Calu3 (cell line): ENCODE measurements around the gene MAML3. TPM values are rescaled to one million over a fixed set of nuclear protein-coding genes. Genes with fewer than 3 reads are reported as not detected.

Source experiments
- BruUV-seq: library from RNA; stranded (reverse); fragments of 400-500 nt; replicated peaks from 2 replicates; lab custom pipeline; 2021; lab: Mats Ljungman, UMichigan
- CTCF ChIA-PET: fragments of 300-600 bp; sonication (Branson Sonifier 250); formaldehyde crosslinking; loops from one replicate; lab custom pipeline; 2022; ENCODE audit warnings: antibody characterized with exemption; lab: Charles Lee
- DNase-seq: peaks from one replicate; pipeline ENCODE4 v3.0.0; 2022
- H3K27ac Mint-ChIP-seq: one replicate; pipeline ENCODE4 v1.8.0; 2022; ENCODE audit warnings: mixed read lengths; ENCODE audit not compliant: unreplicated experiment
- H3K27me3 Mint-ChIP-seq: one replicate; pipeline ENCODE4 v1.8.0; 2022; ENCODE audit warnings: mixed read lengths; ENCODE audit not compliant: unreplicated experiment
- H3K36me3 Mint-ChIP-seq: one replicate; pipeline ENCODE4 v1.8.0; 2022; ENCODE audit warnings: mild to moderate bottlenecking, moderate library complexity, mixed read lengths; ENCODE audit not compliant: insufficient read depth, unreplicated experiment
- H3K4me1 Mint-ChIP-seq: one replicate; pipeline ENCODE4 v1.8.0; 2022; ENCODE audit warnings: mild to moderate bottlenecking, low read depth, mixed read lengths; ENCODE audit not compliant: unreplicated experiment
- H3K4me3 Mint-ChIP-seq: one replicate; pipeline ENCODE4 v1.8.0; 2022; ENCODE audit warnings: mild to moderate bottlenecking, low read depth, moderate library complexity, mixed read lengths; ENCODE audit not compliant: unreplicated experiment
- H3K9me3 Mint-ChIP-seq: one replicate; pipeline ENCODE4 v1.8.0; 2022; ENCODE audit warnings: low read depth, mixed read lengths; ENCODE audit not compliant: unreplicated experiment
- CTCF ChIP-seq: fragments of 200-600 bp; IDR thresholded peaks from one replicate; pipeline ENCODE4 v1.8.0; 2022; ENCODE audit warnings: antibody characterized with exemption; ENCODE audit not compliant: unreplicated experiment
- intact Hi-C: fragments of 100-400 bp; cut with micrococcal nuclease; formaldehyde crosslinking; loops from one replicate; pipeline ENCODE4 v1.10.0; 2022; ENCODE audit not compliant: unreplicated experiment
- total RNA-seq: library from RNA; stranded (reverse); gene quantifications from 2 replicates; pipeline ENCODE4 v1.2.3, GENCODE V29; 2022

The MAML3 gene
- total RNA-seq, 1 experiment from 2014 or later = 4.0 TPM

GRCh38 chr4:140096483-140096861 lies 57.5 kb downstream of the MAML3 start:
- no peak for DNase-seq
- no peaks in the 10 kb centered on the region for H3K9me3 Mint-ChIP-seq
- intact Hi-C loops = loop anchor here (5.0 kb wide), 2 partner anchors 36 to 56 kb away; partner anchors contain the start of gene MAML3
- BruUV-seq = no TSS peak
- peaks cover 57% of the 10 kb centered on the region for H3K4me1 Mint-ChIP-seq
- CTCF ChIA-PET = no interaction called here
- H3K27me3 Mint-ChIP-seq = no peaks in the 10 kb centered on the region
- H3K27ac Mint-ChIP-seq = peak overlapping the region; percentile 26
- no peak for TF ChIP-seq CTCF
- no peak overlapping the region for H3K4me3 Mint-ChIP-seq
- H3K36me3 Mint-ChIP-seq = peaks cover 9% of the 10 kb centered on the region

GRCh38 chr4:140095694-140096482 lies 58.1 kb downstream of the MAML3 start:
- H3K9me3 Mint-ChIP-seq = no peaks in the 10 kb centered on the region
- no peak for DNase-seq
- H3K27me3 Mint-ChIP-seq = no peaks in the 10 kb centered on the region
- peaks cover 57% of the 10 kb centered on the region for H3K4me1 Mint-ChIP-seq
- no peak for TF ChIP-seq CTCF
- CTCF ChIA-PET = no interaction called here
- no peak overlapping the region for H3K4me3 Mint-ChIP-seq
- H3K27ac Mint-ChIP-seq = peak overlapping the region; percentile 26
- intact Hi-C loops = loop anchor here (5.0 kb wide), 2 partner anchors 36 to 56 kb away; partner anchors contain the start of gene MAML3
- peaks cover 9% of the 10 kb centered on the region for H3K36me3 Mint-ChIP-seq
- BruUV-seq = no TSS peak

GRCh38 chr4:140094438-140095420 lies 59.3 kb downstream of the MAML3 start:
- H3K27me3 Mint-ChIP-seq = no peaks in the 10 kb centered on the region
- CTCF ChIA-PET = no interaction called here
- H3K36me3 Mint-ChIP-seq = peaks cover 9% of the 10 kb centered on the region
- no peaks in the 10 kb centered on the region for H3K9me3 Mint-ChIP-seq
- DNase-seq = no peak
- intact Hi-C loops = loop anchor here (5.0 kb wide), 2 partner anchors 38 to 58 kb away; partner anchors contain the start of gene MAML3
- BruUV-seq = no TSS peak
- peaks cover 52% of the 10 kb centered on the region for H3K4me1 Mint-ChIP-seq
- peak overlapping the region; percentile 26 for H3K27ac Mint-ChIP-seq
- TF ChIP-seq CTCF = no peak
- no peak overlapping the region for H3K4me3 Mint-ChIP-seq

- intact Hi-C loops = no loop called here
- Mint-ChIP-seq H3K4me1 (peaks cover 35% of the 10 kb centered on the region), H3K27me3 (no peaks in the 10 kb centered on the region), H3K27ac (peak overlapping the region; percentile 50), H3K9me3 (no peaks in the 10 kb centered on the region), H3K36me3 (peaks cover 5% of the 10 kb centered on the region), H3K4me3 (peak overlapping the region; percentile 73)
- BruUV-seq = no TSS peak
- peak; percentile 7 for DNase-seq
- CTCF ChIA-PET = no interaction called here
- no peak for TF ChIP-seq CTCF
These were observed 61.7 kb downstream of the MAML3 start for GRCh38 chr4:140092094-140092851.
